MCF 10A (cell line): ENCODE measurements around the gene SYNDIG1L. TPM values are rescaled to one million over a fixed set of nuclear protein-coding genes. Genes with fewer than 3 reads are reported as not detected.

ENCODE experiments used
- BruUV-seq: library from RNA; stranded (reverse); fragments of 400-500 nt; replicated peaks from 2 replicates; lab custom pipeline; 2021; lab: Mats Ljungman, UMichigan
- CTCF ChIA-PET: fragments of 300-600 bp; sonication (Branson Sonifier 250); formaldehyde crosslinking; extraction: SDS; loops from one replicate; lab custom pipeline; 2021; ENCODE audit warnings: antibody characterized with exemption, inconsistent platforms; lab: Yijun Ruan, JAX
- POLR2A ChIA-PET: fragments of 300-600, 350-650 bp; sonication (Branson Sonifier 250); formaldehyde crosslinking; extraction: SDS; loops from one replicate; lab custom pipeline; 2020; ENCODE audit warnings: antibody characterized with exemption, inconsistent platforms; lab: Yijun Ruan, JAX
- DNase-seq: peaks from one replicate; pipeline ENCODE4 v3.0.0-alpha.2; 2018; ENCODE audit not compliant: unreplicated experiment
- H3K27ac Mint-ChIP-seq: one replicate; pipeline ENCODE4 v1.8.0; 2022; ENCODE audit warnings: mild to moderate bottlenecking, low read depth, mixed read lengths; ENCODE audit not compliant: unreplicated experiment
- H3K27me3 Mint-ChIP-seq: one replicate; pipeline ENCODE4 v1.8.0; 2022; ENCODE audit warnings: mixed read lengths; ENCODE audit not compliant: insufficient read depth, unreplicated experiment
- H3K36me3 Mint-ChIP-seq: one replicate; pipeline ENCODE4 v1.8.0; 2022; ENCODE audit warnings: mild to moderate bottlenecking, moderate library complexity, mixed read lengths; ENCODE audit not compliant: insufficient read depth, unreplicated experiment
- H3K4me1 Mint-ChIP-seq: one replicate; pipeline ENCODE4 v1.8.0; 2022; ENCODE audit warnings: mixed read lengths; ENCODE audit not compliant: insufficient read depth, unreplicated experiment
- H3K4me3 Mint-ChIP-seq: one replicate; pipeline ENCODE4 v1.8.0; 2022; ENCODE audit warnings: mild to moderate bottlenecking, moderate library complexity, mixed read lengths; ENCODE audit not compliant: unreplicated experiment
- H3K9me3 Mint-ChIP-seq: one replicate; pipeline ENCODE4 v1.8.0; 2022; ENCODE audit warnings: mixed read lengths; ENCODE audit not compliant: unreplicated experiment
- intact Hi-C: fragments of 100-400 bp; cut with micrococcal nuclease; formaldehyde crosslinking; loops from 2 replicates; pipeline ENCODE4 v1.14.1; 2022
- total RNA-seq: library from RNA; stranded (reverse); gene quantifications from 2 replicates; pipeline ENCODE4 v1.2.3, GENCODE V29; 2022
- TF ChIP-seq, protein P1 (sequence below): fragments of 200-600 bp; IDR thresholded peaks from one replicate; pipeline ENCODE4 v1.8.0; 2022; ENCODE audit warnings: antibody characterized with exemption, mild to moderate bottlenecking; ENCODE audit not compliant: unreplicated experiment

SYNDIG1L gene
- total RNA-seq, 1 experiment from 2014 or later: not detected

- Mint-ChIP-seq H3K36me3 (no peaks in the 10 kb centered on the region), H3K27ac (no peak overlapping the region), H3K4me3 (no peak overlapping the region), H3K4me1 (peaks cover 4% of the 10 kb centered on the region), H3K9me3 (no peaks in the 10 kb centered on the region), H3K27me3 (peaks cover 75% of the 10 kb centered on the region)
- TF ChIP-seq, protein P1, sequence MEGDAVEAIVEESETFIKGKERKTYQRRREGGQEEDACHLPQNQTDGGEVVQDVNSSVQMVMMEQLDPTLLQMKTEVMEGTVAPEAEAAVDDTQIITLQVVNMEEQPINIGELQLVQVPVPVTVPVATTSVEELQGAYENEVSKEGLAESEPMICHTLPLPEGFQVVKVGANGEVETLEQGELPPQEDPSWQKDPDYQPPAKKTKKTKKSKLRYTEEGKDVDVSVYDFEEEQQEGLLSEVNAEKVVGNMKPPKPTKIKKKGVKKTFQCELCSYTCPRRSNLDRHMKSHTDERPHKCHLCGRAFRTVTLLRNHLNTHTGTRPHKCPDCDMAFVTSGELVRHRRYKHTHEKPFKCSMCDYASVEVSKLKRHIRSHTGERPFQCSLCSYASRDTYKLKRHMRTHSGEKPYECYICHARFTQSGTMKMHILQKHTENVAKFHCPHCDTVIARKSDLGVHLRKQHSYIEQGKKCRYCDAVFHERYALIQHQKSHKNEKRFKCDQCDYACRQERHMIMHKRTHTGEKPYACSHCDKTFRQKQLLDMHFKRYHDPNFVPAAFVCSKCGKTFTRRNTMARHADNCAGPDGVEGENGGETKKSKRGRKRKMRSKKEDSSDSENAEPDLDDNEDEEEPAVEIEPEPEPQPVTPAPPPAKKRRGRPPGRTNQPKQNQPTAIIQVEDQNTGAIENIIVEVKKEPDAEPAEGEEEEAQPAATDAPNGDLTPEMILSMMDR: no peak
- no peak for DNase-seq
- no TSS peak for BruUV-seq
- POLR2A ChIA-PET: interaction anchor here (0.7 kb wide), 2 partner anchors 96 to 208 kb away, joined by 3 read pairs; no protein-coding TSS in a partner anchor
- CTCF ChIA-PET: interaction anchor here (0.6 kb wide), 1 partner anchor 14 kb away, joined by 3 read pairs; no protein-coding TSS in a partner anchor
- intact Hi-C loops: no loop called here
These were observed 25.0 kb downstream of the SYNDIG1L start for GRCh38 chr14:74400919-74401503.

- intact Hi-C loops: no loop called here
- CTCF ChIA-PET: no interaction called here
- H3K4me1 Mint-ChIP-seq: peaks cover 4% of the 10 kb centered on the region
- TF ChIP-seq, protein P1: no peak
- no peaks in the 10 kb centered on the region for H3K36me3 Mint-ChIP-seq
- H3K4me3 Mint-ChIP-seq: no peak overlapping the region
- no peaks in the 10 kb centered on the region for H3K9me3 Mint-ChIP-seq
- H3K27me3 Mint-ChIP-seq: peaks cover 75% of the 10 kb centered on the region
- POLR2A ChIA-PET: no interaction called here
- no TSS peak for BruUV-seq
- DNase-seq: no peak
- no peak overlapping the region for H3K27ac Mint-ChIP-seq
These were observed 25.9 kb downstream of the SYNDIG1L start for GRCh38 chr14:74400031-74400685.

DNA sequence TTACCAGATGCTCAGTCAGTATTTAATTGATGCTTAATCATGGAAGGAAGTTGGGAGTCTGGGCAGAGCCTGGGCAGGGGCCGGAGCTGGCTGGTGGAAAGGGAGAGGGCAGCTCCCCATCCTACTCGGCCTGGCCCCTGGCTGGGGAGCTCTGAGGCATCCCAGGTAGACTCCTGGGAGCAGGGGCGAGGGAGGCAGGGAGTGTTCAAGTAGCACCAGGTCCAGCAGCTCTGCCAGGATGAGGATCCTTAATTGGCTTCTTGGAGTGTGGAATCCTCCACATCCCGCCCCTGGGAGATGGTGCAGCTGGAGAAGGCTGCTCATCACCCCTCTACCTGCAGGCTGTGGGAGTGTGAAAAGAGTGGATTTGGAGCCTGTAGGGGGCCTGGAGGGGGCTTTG, 30.9 kb downstream of the SYNDIG1L start:
- CTCF ChIA-PET: interaction anchor here (1.1 kb wide), 1 partner anchor 69 kb away, joined by 3 read pairs; no protein-coding TSS in a partner anchor

GRCh38 chr14:74394549-74394948, 31.5 kb downstream of the SYNDIG1L start:
- H3K36me3 Mint-ChIP-seq: no peaks in the 10 kb centered on the region

More for the DNA sequence above, 30.9 kb downstream of the SYNDIG1L start:
- H3K4me1 Mint-ChIP-seq: no peaks in the 10 kb centered on the region
- TF ChIP-seq, protein P1: no peak
- H3K4me3 Mint-ChIP-seq: no peak overlapping the region
- POLR2A ChIA-PET: no interaction called here
- H3K36me3 Mint-ChIP-seq: no peaks in the 10 kb centered on the region
- H3K9me3 Mint-ChIP-seq: no peaks in the 10 kb centered on the region
- H3K27ac Mint-ChIP-seq: no peak overlapping the region
- intact Hi-C loops: no loop called here
- H3K27me3 Mint-ChIP-seq: peaks cover 96% of the 10 kb centered on the region
- no peak for DNase-seq
- no TSS peak for BruUV-seq

More at GRCh38 chr14:74394549-74394948, 31.5 kb downstream of the SYNDIG1L start:
- no peak for DNase-seq
- ChIA-PET CTCF (interaction anchor here (1.1 kb wide), 1 partner anchor 69 kb away, joined by 3 read pairs; no protein-coding TSS in a partner anchor), POLR2A (no interaction called here)
- Mint-ChIP-seq H3K27ac (no peak overlapping the region), H3K27me3 (peaks cover 96% of the 10 kb centered on the region), H3K9me3 (no peaks in the 10 kb centered on the region), H3K4me3 (no peak overlapping the region), H3K4me1 (no peaks in the 10 kb centered on the region)
- no TSS peak for BruUV-seq
- TF ChIP-seq, protein P1: no peak
- intact Hi-C loops: no loop called here
